HG03442 (cell line): ENCODE measurements around the gene DNAH17.
"Not testable (repeated sequence)": the region's sequence is repeated elsewhere in the genome, so short reads cannot be mapped to it uniquely, and the experiment has no call there.

ENCODE experiments used
- ATAC-seq: cut with Tn5 transposase; IDR thresholded peaks from one replicate; pipeline ENCODE4 v1.9.1; 2021; ENCODE audit warnings: mild to moderate bottlenecking, moderate library complexity; ENCODE audit not compliant: unreplicated experiment

DNAH17 gene

GRCh38 chr17:78478757-78479297 lies 98.4 kb downstream of the DNAH17 start:
- no peak for ATAC-seq

GRCh38 chr17:78477913-78478756 lies 99.1 kb downstream of the DNAH17 start:
- no peak for ATAC-seq

DNA sequence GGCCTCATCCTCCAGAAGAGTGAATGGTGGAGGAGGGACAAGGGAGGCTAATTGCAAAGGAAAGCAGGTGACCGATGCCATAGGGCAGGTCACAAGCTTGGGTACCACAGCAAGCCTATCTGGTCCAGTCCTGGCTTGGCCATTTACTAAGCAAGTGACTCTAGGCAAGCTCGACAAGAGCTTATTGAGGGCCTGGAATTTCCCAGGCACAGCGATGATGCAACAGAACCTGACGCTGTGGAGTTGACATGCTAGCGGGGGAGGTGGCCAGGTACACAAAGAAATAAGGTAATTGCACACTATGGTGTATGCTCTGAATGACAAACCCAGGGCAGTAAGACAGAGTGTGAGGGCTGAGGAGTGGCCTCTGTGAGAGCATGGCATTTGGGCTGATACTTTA lies 100.2 kb downstream of the DNAH17 start:
- ATAC-seq: no peak

DNA sequence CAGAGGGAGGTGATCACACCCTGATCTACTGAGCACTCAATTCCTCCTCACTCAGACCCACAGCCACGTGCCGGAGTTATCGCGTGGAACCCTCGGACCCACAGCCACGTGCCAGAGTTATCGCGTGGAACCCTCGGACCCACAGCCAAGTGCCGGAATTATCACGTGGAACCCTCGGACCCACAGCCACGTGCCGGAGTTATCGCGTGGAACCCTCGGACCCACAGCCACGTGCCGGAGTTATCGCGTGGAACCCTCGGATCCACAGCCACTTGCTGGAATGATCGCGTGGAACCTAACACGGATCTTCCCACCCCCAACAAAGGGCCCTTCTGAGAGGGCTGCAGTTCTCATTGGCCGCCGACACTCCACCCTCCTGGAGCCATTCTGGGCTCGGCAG lies 101.0 kb downstream of the DNAH17 start:
- ATAC-seq: no peak

GRCh38 chr17:78475211-78475610 lies 102.0 kb downstream of the DNAH17 start:
- no peak for ATAC-seq

DNA sequence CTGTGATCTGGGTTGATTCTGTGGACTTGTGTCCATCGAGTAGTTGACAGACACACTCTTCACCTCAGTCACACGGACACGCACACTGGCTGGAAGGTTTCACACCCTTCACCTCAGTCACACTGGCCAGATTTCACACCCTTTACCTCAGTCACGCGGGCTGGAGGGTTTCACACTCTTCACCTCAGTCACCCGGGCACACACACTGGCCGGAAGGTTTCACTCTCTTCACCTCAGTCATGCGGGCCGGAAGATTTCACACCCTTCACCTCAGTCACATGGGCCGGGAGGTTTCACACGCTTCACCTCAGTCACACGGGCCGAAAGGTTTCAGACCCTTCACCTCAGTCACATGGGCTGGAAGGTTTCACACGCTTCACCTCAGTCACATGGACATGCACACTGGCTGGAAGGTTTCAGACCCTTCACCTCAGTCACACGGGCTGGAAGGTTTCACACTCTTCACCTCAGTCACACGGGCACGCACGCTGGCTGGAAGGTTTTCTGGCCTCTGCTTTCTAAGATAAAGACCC lies 102.5 kb downstream of the DNAH17 start:
- peak; percentile 69 for ATAC-seq

- ATAC-seq: no peak
These were observed 103.1 kb downstream of the DNAH17 start for GRCh38 chr17:78473951-78474613.

GRCh38 chr17:78472035-78472905 lies 104.9 kb downstream of the DNAH17 start:
- ATAC-seq: no peak

DNA sequence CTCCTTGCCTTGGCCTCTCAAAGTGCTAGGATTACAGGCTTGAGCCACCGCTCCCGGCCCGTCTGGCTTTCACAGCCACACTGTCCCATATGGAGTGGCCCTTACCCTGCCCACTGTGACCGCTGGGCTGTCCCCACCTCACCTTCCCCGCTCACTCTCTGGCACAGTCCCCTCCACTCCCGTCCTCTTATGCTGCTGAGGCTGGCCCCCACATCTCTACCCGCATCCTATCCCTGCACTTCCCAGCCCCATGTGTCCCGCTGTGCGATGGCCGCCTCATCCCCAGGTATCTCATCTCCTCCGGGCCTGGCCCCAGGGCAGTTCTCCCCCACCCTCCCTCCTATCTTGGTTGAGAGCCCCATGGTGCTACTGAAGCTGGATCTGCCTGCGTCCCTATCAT lies 105.6 kb downstream of the DNAH17 start:
- no peak for ATAC-seq

DNA sequence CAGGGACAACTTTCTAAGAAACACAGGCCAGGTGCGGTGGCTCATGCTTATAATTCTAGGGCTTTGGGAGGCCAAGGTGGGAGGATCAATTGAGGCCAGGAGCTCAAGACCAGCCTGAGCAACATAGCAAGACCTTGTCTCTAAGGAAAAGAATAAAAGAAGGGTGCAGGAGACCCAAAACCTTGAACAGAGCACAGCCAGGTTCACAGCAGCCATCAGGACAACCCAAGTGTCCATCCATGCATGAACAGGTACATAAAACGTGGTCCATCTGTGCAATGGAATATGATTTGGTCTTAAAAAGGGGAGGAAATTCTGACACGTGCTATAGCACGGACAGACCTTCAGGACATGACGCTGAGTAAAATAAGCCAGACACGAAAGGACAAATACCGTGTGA lies 107.8 kb downstream of the DNAH17 start:
- ATAC-seq: no peak

GRCh38 chr17:78468366-78468765 lies 108.8 kb downstream of the DNAH17 start:
- ATAC-seq: no peak

GRCh38 chr17:78466786-78467715 lies 110.1 kb downstream of the DNAH17 start:
- ATAC-seq: no peak

DNA sequence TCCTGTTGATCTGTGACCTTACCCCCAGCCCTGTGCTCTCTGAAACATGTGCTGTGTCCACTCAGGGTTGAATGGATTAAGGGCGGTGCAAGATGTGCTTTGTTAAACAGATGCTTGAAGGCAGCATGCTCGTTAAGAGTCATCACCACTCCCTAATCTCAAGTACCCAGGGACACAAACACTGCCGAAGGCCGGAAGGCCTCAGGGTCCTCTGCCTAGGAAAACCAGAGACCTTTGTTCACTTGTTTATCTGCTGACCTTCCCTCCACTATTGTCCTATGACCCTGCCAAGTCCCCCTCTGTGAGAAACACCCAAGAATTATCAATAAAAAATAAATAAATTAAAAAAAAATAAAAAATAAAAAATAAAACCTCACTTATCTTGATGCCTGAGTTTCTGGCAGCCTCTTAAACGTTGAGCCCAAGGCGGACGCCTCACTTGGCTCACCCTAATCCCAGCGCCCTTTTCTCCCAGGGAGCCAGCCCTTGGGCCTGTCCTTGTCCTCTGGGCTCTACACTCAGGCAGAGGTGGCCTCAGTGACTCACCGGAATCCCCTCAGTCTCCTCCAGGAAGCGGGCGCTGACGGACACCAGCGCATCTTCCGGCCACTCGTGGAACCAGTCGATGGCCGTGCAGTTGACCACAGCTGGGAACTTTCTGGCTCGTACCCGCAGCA lies 110.9 kb downstream of the DNAH17 start:
- not testable (repeated sequence) for ATAC-seq

- no peak for ATAC-seq
These were observed 115.0 kb downstream of the DNAH17 start for GRCh38 chr17:78462148-78462547.

DNA sequence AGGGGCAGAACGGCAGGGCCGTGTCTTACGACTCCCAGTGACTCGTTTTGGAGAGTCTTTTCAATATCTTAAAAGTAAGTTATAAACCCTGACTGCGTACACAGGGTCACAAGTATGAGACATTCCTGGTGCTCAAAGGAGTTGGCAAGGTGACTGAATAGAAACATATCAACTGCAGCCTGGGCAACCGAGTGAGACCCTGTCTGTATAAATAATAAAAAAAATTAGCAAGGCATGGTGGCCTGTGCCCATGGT lies 115.5 kb downstream of the DNAH17 start:
- no peak for ATAC-seq

- no peak for ATAC-seq
These were observed 116.0 kb downstream of the DNAH17 start for GRCh38 chr17:78460951-78461798.

DNA sequence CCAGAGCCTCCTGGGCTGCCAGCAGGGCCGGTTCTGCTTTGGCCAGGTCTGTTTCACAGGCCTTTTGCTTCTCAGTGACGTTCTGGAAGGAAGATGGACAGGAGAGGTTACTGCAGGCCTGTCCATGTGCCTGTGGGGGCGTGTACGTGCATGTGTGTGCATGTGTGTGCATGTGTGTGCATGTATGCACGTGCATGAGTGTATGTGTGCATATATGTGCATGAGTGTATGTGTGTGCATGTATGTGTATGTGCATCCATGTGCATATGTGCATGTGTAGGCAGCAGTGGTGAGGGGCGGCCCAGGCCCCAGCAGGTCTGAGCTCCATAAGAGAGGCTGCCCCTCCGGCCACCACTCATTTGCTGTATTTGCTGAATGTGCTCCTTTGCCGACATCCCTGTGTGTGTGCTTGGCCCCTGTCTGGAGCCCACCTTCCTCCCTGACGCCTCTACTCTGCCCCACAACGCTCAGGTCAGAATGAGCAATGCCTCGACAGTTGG lies 117.0 kb downstream of the DNAH17 start:
- ATAC-seq: no peak

- no peak for ATAC-seq
These were observed 117.5 kb downstream of the DNAH17 start for GRCh38 chr17:78459696-78460095.
